ENCODE measurements around the gene HYAL1.

Gene HYAL1

DNA sequence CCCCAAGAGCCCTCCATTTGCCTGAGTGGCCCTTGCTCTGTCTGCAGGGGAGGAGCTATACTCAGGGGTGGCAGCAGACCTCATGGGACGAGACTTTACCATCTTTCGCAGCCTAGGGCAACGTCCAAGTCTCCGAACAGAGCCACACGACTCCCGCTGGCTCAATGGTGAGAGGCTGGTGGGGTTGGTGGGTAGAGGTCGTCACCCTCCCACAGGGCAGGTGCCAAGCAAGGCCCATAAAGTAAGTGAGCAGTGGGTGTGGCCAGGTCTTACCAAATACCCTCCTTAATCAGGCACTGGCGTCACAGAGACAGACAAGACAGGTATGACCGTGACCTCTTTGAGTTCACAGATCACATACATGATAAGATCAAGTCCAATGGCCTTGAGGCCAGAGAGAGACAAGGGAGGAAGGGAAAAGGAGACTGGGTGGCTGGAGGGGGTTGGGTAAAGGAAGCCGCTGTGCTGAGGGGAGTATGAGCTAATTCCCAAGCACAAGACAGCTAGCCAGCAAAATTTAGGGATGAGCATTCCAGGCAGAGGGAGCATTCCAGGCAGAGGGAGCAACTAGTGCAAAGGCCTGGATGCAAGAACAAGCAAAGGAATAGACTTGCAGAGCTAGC, 31.9 kb downstream of the HYAL1 start:
- TF ChIP-seq, protein P1, sequence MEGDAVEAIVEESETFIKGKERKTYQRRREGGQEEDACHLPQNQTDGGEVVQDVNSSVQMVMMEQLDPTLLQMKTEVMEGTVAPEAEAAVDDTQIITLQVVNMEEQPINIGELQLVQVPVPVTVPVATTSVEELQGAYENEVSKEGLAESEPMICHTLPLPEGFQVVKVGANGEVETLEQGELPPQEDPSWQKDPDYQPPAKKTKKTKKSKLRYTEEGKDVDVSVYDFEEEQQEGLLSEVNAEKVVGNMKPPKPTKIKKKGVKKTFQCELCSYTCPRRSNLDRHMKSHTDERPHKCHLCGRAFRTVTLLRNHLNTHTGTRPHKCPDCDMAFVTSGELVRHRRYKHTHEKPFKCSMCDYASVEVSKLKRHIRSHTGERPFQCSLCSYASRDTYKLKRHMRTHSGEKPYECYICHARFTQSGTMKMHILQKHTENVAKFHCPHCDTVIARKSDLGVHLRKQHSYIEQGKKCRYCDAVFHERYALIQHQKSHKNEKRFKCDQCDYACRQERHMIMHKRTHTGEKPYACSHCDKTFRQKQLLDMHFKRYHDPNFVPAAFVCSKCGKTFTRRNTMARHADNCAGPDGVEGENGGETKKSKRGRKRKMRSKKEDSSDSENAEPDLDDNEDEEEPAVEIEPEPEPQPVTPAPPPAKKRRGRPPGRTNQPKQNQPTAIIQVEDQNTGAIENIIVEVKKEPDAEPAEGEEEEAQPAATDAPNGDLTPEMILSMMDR (IDR thresholded peaks at IDR 0.05) = no peak
- Histone ChIP-seq H3K4me3 (no peak overlapping the region), H3K27ac (no peak overlapping the region)
- no peak for DNase-seq (ENCODE audit: low spot score)

DNA sequence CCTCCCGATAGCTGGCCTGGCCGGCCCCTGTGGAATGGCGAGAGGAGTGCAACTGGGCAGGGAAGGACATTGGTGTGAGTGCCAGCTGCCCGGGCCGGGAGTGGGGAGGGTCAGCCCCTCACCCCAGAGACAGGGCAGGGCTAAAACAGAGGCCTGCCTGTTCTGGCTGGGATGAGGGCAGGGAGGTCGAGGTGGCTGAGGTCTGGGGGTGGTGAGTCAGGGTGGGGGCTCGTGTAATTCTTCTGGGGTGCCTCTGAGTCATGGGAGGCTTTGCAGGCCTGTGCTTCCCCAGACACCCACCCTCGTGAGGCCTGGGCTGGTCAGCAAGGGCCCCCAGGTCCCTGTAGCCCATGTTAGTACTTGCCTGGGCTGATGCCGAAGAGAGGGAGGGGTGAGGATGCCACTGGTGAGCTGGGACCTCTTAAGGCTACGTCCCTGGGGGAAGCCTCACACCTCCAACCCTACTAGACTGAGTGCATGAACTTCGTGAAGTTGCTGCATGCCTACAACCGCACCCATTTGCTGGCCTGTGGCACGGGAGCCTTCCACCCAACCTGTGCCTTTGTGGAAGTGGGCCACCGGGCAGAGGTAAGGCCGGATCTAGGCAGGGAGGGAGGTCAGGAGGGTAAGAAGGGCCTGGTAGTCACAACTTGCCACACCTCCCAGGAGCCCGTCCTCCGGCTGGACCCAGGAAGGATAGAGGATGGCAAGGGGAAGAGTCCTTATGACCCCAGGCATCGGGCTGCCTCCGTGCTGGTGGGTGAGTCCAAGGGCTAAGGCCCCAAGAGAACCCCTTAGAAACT, 32.8 kb downstream of the HYAL1 start:
- Histone ChIP-seq H3K27ac (peak overlapping the region in 1 of 2 donors; percentile 99), H3K4me3 (peak overlapping the region; percentile 74)
- TF ChIP-seq, protein P1 (IDR thresholded peaks at IDR 0.05) = no peak
- no peak for DNase-seq (ENCODE audit: low spot score)

DNA sequence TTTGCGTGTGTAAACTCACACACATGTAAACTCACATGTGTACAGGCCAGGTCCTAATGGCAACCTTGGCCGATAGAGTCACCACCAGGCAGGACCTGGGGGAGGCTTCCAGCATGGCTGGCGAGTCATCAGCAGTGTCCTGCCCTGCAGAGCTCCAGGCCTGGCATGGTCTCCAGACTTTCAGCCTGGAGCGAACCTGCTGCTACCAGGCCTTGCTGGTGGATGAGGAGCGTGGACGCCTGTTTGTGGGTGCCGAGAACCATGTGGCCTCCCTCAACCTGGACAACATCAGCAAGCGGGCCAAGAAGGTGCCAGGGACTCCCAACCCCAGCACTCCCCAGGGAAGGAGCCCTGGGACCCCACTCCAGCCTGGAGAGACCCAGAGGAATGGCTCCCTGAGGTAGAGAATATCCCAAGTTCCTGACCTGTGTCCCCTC, 33.4 kb downstream of the HYAL1 start:
- Histone ChIP-seq H3K27ac (peak overlapping the region in 1 of 2 donors; percentile 99), H3K4me3 (peak overlapping the region; percentile 74)
- TF ChIP-seq, protein P1 (IDR thresholded peaks at IDR 0.05) = no peak

DNA sequence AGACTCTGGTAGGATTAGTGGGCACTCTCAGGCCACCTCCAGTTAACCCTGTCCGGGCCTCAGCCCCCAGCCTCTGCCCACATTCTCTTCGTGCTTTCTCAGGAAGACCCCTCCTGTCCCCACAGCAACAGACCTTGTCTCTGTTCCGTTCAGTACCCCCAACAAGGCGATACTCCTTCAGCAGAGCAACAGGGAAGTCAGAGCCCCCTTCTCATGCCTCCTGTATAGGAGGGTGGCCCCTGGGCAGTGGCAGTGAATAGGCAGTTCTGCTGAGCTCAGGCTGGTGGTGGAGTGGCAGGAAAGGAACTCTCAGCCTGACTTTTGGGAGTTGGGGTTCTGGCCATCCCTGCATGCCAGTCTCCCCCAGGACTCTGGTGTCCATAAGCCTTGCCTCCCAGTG, 33.9 kb downstream of the HYAL1 start:
- DNase-seq (ENCODE audit: low spot score) = no peak
- peak overlapping the region; percentile 78 to 99 for H3K27ac ChIP-seq
- H3K4me3 ChIP-seq = peak overlapping the region; percentile 74
- TF ChIP-seq, protein P1 (IDR thresholded peaks at IDR 0.05) = no peak

More for the DNA sequence above, 33.4 kb downstream of the HYAL1 start:
- no peak for DNase-seq (ENCODE audit: low spot score)

DNA sequence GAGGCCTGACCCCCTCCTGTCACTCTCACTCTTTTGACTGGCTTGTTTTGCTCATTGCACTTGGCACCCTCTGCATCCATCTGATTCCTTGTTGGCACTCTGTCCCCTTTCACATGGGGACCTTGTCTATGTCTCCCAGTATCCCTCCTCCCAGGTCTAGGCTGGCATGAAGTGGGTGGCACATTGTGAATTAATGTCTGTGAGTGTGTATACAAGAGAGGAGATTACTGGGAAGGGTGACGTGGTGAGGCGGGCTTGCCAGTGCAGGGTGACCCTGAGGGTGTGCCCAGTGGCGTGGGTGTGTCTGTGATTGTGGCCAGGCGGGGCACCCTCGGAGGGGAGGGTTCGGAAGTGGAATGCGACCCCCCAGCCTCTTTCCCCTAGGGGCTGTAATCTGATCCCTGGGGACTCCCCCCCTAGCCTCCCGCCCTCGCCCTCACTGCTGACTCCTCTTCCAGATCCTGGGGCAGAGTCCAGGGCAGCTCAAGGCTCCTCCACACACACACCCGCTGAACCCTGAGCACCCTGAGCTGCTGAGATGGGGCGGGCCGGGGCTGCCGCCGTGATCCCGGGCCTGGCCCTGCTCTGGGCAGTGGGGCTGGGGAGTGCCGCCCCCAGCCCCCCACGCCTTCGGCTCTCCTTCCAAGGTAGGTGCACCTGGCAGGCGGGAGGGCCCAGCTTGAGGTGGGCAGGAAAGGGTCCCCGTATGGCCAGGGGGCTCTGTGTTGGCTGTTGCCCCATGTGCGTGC, 34.5 kb downstream of the HYAL1 start, which contains the start of gene SEMA3B:
SEMA3B (plus strand) TSS at position 445 of the 749 bp plus-strand sequence; CDS start at position 539, 94 bp downstream.
- Histone ChIP-seq H3K27ac (peak within 1 kb of the TSS; percentile 97 to 99), H3K4me3 (peak within 1 kb of the TSS; percentile 74)
- TF ChIP-seq, protein P1 (IDR thresholded peaks at IDR 0.05) = no peak
- DNase-seq (ENCODE audit: low spot score) = peak; percentile 90

DNA sequence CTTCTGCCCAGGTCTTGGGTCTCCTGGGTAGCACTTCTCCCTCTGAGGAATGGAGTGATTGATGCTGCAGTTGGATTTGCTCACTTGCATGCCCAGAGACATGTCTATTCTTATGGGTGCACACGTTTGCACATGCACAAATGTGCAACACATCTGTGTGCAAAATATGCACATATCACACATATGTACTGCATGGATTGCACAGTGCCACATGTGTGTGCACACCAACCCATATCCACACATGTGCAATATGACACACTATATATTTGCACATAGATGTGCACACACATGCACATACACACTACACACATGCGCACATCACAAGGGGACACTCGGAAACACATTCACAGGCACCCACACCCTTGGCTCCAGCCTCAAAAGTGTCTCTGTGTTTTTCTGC, 35.1 kb downstream of the HYAL1 start:
- TF ChIP-seq, protein P1 (IDR thresholded peaks at IDR 0.05) = no peak
- Histone ChIP-seq H3K27ac (peak overlapping the region; percentile 97 to 99), H3K4me3 (peak overlapping the region; percentile 74)
- DNase-seq (ENCODE audit: low spot score) = no peak
